Activated T-cell treated with anti-CD3 and anti-CD28 coated beads for 24 hours (primary cell): Measurements from ENCODE around the gene RUBCN.

Source experiments
- DNase-seq: peaks from one replicate; pipeline ENCODE4 v3.0.0-alpha.2; 2020; ENCODE audit warnings: low read depth

Gene RUBCN

GRCh38 chr3:197736491-197737318 lies at the start of gene RUBCN:
Gene RUBCN, minus strand, starts transcription at chr3:197736904. Its CDS starts 185 bp downstream, at chr3:197736719.
- DNase-seq = peak; percentile 93

GRCh38 chr3:197784019-197784585 lies 47.4 kb upstream of the RUBCN start:
- no peak for DNase-seq

GRCh38 chr3:197782230-197782629 lies 45.5 kb upstream of the RUBCN start:
- DNase-seq = no peak

- no peak for DNase-seq
These were observed 38.6 kb upstream of the RUBCN start for GRCh38 chr3:197775317-197775716.

- no peak for DNase-seq
These were observed 25.1 kb upstream of the RUBCN start for GRCh38 chr3:197761784-197762183.

- DNase-seq = no peak
These were observed 21.8 kb upstream of the RUBCN start for GRCh38 chr3:197758512-197758911.

GRCh38 chr3:197756704-197757103 lies 20.0 kb upstream of the RUBCN start:
- DNase-seq = no peak

- DNase-seq = no peak
These were observed 16.6 kb upstream of the RUBCN start for GRCh38 chr3:197753263-197753662.

GRCh38 chr3:197752107-197752506 lies 15.4 kb upstream of the RUBCN start:
- DNase-seq = no peak

- DNase-seq = peak; percentile 9
These were observed 14.4 kb upstream of the RUBCN start for GRCh38 chr3:197750858-197751737.

GRCh38 chr3:197750396-197750831 lies 13.7 kb upstream of the RUBCN start:
- peak; percentile 30 for DNase-seq

GRCh38 chr3:197749601-197750395 lies 13.1 kb upstream of the RUBCN start, which contains the start of gene FYTTD1:
Gene FYTTD1, plus strand, starts transcription at chr3:197749883. Its CDS starts 89 bp downstream, at chr3:197749972.
- DNase-seq = peak; percentile 78

- peak; percentile 49 for DNase-seq
These were observed 12.6 kb upstream of the RUBCN start for GRCh38 chr3:197749315-197749600.

GRCh38 chr3:197748597-197749314 lies 12.1 kb upstream of the RUBCN start:
- DNase-seq = no peak

GRCh38 chr3:197746801-197747237 lies 10.1 kb upstream of the RUBCN start:
- DNase-seq = no peak

GRCh38 chr3:197746209-197746608 lies 9.5 kb upstream of the RUBCN start:
- no peak for DNase-seq

GRCh38 chr3:197742787-197743186 lies 6.1 kb upstream of the RUBCN start:
- DNase-seq = no peak

- DNase-seq = no peak
These were observed 1.2 kb upstream of the RUBCN start for GRCh38 chr3:197737749-197738462.

- no peak for DNase-seq
These were observed 580 bp upstream of the RUBCN start for GRCh38 chr3:197737319-197737649.

- peak; percentile 33 for DNase-seq
These were observed 654 bp downstream of the RUBCN start for GRCh38 chr3:197736010-197736490.
